T47D (cell line): ENCODE data around the gene TBX10.
A peak's percentile ranks its signal among the peaks of the same experiment; 100 is the strongest.
"Not testable (repeated sequence)": the region's sequence is repeated elsewhere in the genome, so short reads cannot be mapped to it uniquely, and the experiment has no call there.

Experiments used
- DNase-seq, 2 experiments: peaks; one replicate each; pipeline versions ENCODE4 v3.0.0 to v3.0.0-alpha.2; 2011 to 2012; ENCODE audit warnings: low read depth in 1 of 2, low spot score in 1 of 2
- JUND ChIP-seq: IDR thresholded peaks from 2 replicates; pipeline ENCODE4 v1.6.1; 2012; ENCODE audit warnings: low read depth
- in situ Hi-C: cut with HindIII; loops from 2 replicates; pipeline ENCODE4 v1.10.0; 2016; ENCODE audit warnings: low sequenced_read_pairs, low pct_unique_long_range_greater_than_20kb

TBX10 gene

DNA sequence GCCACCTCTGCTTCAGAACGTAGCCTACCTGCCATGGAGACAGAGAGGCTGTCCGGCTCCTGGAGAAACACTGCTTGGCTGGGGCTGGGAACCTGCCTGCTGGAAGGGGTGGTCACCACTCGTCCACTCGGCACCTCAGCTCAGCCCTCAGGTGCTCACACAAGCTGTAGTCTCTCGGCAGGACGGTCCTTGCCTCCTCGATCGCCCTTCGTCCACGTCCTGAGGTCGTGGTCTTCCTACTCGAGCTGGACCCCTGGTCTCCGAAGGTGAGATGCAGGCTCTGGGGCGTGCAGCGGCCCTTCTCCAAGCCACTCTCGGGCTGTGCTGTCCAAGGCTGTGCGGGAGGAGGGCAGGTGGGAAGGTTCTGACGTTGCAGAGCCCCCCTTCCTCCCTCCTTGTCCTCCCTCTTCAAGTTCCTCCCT, at the start of gene TBX10:
TBX10 (minus strand) TSS at position 326 of the 422 bp plus-strand sequence; CDS start at position 35, 291 bp downstream.
- no peak for TF ChIP-seq JUND
- in situ Hi-C loops: no loop called here
- no peak for DNase-seq

DNA sequence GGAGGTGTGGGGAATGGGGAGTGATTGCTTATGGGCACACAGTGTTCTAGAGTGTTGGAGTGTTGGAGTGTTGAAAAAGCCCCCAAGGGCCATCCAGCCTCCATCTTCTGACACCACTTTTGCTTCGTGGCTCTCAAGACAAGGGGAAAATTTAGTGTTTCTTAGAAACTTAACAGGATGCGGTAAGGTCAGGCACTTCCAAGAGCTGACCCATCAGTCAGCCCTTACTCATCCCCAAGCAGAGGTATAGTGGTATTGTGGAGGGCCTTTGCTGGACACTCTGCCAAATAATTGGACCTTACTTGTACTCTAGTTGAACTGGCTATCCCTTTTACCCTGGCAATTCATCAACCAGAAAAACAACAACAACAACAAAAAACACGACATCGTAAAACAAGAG, 49.6 kb upstream of the TBX10 start:
- no peak for TF ChIP-seq JUND
- in situ Hi-C loops: no loop called here
- DNase-seq: no peak

DNA sequence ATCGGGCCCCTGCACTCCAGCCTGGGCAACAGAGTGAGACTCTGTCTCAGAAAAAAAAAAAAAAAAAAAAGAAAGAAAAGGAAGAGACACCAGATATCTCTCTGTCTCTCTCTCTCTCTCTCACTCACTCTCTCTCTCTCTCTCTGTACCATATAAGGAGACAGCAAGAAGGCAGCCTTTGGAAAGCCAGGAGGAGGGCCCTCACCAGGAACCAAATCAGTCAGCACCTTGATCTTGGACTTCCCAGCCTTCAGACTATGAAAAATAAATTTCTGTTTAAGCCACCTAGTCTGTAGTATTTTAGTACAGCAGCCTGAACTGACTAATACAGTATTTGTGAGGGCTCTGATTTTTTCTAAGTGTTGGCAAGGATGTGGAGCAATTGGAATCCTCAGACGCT, 48.4 kb upstream of the TBX10 start:
- DNase-seq: no peak
- no peak for TF ChIP-seq JUND
- in situ Hi-C loops: no loop called here

DNA sequence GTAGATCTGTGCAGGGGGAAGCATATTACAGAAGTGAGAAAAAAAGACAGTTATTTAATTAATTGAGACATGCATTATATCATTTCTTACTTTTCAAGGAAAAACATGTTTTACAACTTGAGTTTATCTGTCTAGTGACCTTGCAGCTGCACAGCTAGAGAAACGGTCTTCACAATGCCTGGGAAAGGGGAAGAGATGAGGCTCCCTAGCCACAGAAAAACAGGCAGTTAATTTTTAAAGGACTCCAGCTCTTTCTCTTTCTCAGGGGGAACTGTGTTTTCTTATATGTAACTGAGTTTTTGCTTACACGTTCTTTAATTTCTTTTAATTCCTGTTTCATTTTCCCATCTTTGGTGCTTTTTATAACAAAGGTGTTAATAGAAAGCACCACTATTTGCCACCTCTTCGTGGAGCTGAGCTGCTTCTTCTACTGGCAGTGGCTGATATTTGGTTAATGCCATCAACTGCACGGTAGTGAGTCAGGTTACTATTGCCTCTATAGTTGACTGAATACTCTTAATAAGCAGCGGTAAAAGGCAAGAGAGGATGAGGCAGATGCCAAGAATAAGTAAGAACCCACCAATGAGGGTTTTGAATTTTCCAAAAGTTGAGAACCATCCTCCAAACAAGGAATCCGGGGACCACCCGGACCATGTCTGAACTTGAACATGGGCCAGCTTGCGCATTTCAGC, 46.2 kb upstream of the TBX10 start:
- in situ Hi-C loops, DNase-seq: not testable (repeated sequence)

DNA sequence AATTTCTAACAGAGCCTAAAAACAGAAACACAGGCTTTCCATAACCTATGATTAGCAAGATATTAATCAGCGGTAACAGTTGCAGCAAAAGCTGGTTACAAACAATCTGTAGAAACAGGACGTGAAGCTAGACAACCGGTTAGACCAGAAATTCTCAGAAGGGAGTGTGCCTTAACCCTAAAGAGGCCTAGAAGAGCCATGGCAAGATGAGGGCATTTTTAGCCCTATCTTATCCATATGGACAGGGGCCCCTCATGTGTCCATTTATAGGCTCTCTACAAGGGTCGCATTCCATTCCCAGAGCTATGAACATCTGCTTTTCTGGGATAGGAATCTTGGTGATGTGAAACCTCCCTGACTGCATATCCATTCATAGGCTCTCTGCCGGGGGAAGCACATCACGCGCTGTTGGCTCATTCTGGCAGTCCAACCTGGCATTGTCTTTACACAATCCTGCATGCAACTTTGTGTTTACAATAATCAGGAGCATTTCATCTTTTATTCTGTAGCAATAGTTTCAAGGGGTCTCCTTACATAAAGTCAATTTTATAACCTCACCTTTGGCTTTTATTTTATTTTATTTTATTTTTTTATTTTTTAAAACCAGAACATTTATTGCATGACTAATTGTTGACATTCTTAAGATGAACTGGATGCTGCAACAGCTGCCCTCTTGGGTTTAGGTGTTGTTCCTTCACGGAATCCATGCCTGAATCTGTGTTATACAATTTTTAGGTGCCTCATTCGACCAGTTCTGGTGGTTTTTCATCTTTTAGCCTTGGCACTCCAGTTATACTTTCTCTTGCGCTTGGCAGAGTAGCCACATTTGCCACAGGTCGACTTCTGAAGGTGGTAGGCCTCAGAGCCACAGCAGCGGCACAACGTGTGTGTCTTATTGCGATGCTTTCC, 42.8 kb upstream of the TBX10 start:
- in situ Hi-C loops: not testable (repeated sequence)
- DNase-seq: peak in 1 of 2 experiments; percentile 76

DNA sequence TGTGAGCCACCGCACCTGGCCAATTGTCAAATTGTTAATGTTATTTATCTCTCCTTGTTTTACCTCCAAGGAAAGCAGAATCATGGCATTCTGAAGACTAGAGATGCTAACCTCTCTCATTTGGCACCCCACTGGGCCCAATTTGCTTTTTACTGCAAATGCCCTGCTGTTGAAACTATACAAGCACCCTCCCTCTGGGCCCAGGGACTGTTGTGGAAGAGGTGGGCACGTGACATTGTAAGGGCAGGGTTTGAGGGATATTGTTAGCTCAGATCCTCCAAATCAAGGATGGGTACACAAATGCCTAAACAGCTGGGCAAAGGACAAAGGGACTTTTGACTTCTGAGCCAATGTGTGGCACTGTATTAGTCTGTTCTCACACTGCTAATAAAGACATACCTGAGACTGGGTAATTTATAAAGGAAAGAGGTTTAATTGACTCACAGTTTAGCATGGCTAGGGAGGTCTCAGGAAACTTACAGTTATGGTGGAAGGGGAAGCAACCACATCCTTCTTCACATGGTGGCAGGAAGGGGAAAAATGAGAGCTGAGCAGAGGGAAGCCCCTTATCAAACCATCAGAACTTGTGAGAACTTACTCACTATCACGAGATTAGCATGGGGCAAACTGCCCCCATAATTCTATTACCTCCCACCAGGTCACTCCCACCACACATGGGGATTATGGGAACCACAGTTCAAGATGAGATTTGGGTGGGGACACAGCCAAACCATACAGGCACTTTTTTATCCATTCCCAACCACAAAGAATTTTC, 41.3 kb upstream of the TBX10 start:
- TF ChIP-seq JUND: no peak
- in situ Hi-C loops: no loop called here
- no peak for DNase-seq

DNA sequence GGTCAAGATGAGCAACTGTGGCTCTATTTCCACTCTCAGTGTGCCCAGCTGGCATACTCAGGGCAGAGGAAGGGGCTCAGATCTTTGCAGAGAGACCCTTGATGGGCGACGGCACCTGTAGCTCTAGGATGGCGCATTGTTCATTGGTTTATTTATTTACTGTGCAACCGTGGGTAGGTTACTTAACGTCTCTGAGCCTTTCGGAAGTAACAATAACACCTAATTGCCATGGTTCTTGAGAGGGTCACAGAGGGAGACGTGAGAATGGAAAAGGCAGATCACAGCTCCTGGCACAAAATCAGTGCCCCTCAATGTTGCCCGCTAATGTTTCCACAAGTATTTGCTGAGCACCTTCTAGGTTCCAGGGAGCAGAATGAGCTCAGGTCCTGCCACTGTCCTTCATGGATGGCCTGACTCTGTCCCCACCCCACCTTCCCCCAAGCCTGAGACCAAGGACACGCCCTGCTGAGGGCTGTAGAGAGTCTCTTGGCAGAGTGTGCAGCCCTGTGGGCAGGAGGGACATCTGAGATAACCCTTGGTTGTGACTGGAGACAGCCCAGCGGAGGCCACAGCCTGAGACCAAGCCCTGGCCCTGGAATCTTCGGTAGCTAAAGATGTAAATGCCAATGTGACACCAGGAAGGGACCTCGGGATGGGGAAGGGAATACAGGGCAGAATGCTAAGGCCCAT, 35.6 kb upstream of the TBX10 start:
- in situ Hi-C loops: no loop called here
- TF ChIP-seq JUND: no peak
- no peak for DNase-seq

DNA sequence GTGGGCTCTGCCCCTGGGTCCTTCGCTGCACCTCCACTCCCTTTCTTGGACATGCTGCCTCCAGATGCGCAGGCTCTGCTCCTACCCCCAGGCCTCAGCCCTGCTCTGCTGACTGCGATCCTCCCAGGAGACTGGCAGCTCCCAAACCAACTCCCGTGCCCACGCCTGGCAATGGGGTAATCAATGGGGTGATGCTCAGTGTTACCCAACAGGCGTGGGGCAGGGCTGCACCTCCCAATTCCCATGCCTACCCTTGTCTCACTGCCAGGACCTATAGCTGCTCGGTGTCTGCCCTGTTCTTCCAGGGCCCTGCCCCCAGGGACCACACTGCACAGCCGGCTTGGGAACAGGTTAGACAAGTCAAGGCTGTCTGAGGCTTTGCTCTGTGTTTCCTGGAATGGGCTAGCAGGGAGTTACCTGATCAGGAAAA, 34.9 kb upstream of the TBX10 start, which contains the start of gene ALDH3B2:
ALDH3B2 (minus strand) TSS at position 182 of the 430 bp plus-strand sequence. CDS start 7,688 bp downstream, outside the sequence.
- DNase-seq: peak; percentile 86 to 98
- no peak for TF ChIP-seq JUND
- in situ Hi-C loops: no loop called here

DNA sequence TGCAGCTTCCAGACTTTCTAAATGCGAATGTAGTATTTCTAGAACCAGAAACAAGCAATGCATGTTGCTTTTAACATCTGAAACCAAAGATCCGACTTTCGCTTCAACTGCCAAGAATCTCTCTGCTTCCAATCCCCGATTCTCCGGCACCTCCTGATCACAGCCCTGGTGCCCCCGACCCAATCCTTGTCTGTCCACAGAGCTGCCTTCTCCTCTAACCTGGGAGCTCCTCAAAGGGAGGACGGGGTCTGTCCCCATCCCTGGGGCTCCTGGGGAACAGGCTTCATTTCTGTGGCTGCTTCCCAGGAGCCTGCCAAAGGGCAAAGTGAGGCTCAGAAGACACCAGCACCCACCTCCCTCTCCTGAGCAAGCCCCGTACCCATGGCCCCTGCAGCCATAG, 34.3 kb upstream of the TBX10 start:
- in situ Hi-C loops: no loop called here
- no peak for TF ChIP-seq JUND
- DNase-seq: no peak

DNA sequence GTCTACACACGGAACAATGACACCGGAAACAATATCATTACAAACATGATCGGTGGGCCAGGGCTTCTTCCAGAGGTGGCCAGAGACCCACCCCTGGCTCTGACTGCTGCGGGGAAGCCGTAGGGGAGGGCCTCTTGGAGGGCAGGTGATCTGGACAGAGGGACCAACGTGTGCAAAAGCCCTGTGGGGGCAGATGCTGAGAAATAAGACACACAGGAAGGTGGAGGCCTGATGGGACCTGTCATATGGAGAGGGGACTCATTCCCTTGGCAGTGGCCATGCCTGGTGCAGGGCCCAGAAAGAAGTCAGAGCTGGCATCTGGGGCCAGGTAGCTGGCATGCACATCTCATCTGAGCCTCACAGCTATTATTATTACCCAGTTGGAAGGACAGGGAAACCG, 33.8 kb upstream of the TBX10 start:
- no peak for TF ChIP-seq JUND
- in situ Hi-C loops: no loop called here
- no peak for DNase-seq

DNA sequence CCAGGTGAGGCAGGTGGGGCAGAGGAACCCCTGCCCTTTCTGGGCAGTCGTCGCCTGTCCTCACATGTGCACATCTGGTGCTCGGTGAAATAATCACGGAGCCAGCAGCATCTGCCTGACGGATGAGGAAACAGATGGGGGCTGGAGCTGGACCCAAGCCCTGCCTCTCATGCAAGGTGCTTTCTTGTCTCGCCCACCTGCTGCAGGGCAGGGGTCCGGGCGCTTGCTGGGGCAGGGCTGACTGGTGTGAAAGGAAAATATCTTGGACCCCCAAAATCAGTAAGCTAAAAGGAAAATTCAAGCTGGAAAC, 31.6 kb upstream of the TBX10 start:
- in situ Hi-C loops: no loop called here
- DNase-seq: no peak
- no peak for TF ChIP-seq JUND
